GM23248 (cell line): Measurements from ENCODE around the gene SPEN.

Experiments used
- EZH2 ChIP-seq: fragments of 200-600 bp; sonication (generic); IDR thresholded peaks from 2 replicates; pipeline ENCODE4 v1.6.1; 2018; ENCODE audit warnings: antibody characterized with exemption, mild to moderate bottlenecking; ENCODE audit not compliant: insufficient read depth, poor library complexity, severe bottlenecking
- EZH2phosphoT487 ChIP-seq: fragments of 200-600 bp; sonication (generic); IDR thresholded peaks from 2 replicates; pipeline ENCODE4 v1.6.1; 2018; ENCODE audit warnings: antibody characterized with exemption, moderate library complexity, mild to moderate bottlenecking, low read depth; ENCODE audit not compliant: insufficient read depth

DNA sequence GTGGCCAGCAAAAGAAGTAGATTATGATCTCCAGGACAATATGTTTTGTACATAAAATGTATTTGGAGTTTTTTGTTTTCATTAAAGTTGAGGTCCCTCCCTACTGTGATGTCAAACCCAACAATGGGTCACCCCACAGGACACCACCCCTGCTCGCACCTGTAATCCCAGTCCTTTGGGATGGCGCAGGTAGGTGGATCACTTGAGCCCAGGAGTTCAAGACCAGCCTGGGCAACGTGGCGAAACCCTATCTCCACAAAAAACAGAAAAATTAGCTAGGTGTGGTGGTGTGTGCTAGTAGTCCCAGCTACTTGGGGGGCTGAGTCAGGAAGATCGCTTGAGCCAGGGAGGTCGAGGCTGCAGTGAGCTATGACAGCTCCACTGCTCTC is 119.4 kb downstream of the SPEN start:
- no peak for TF ChIP-seq EZH2phosphoT487
- TF ChIP-seq EZH2: no peak
